Lower leg skin (tissue), 4 donors: ENCODE results near the gene FAAP24. TPM values are rescaled to one million over a fixed set of nuclear protein-coding genes. Genes with fewer than 3 reads are reported as not detected.
"Not testable (repeated sequence)": the region's sequence is repeated elsewhere in the genome, so short reads cannot be mapped to it uniquely, and the experiment has no call there.

Experiments used
- DNase-seq, 2 donors: peaks; one replicate each; pipeline ENCODE4 v3.0.0-alpha.2; 2019; ENCODE audit warnings: low spot score in 2 of 2
- H3K4me3 ChIP-seq: fragments of 200-600 bp; sonication (generic); 2 replicates; pipeline ENCODE4 v1.5.1; 2017; ENCODE audit warnings: mild to moderate bottlenecking, low read depth; ENCODE audit not compliant: poor library complexity, severe bottlenecking
- POLR2A ChIP-seq, 2 donors: fragments of 450-650 bp; IDR thresholded peaks; one replicate each; pipeline ENCODE4 v1.6.1; 2016 to 2017; ENCODE audit warnings: antibody characterized with exemption in 2 of 2, mild to moderate bottlenecking in 1 of 2, moderate library complexity in 1 of 2
- WGBS, 2 donors: methylation state at CpG; one replicate each; pipeline ENCODE4 v1.1.5; 2018; 5-methylcytosine and 5-hydroxymethylcytosine counted together
- intact Hi-C: fragments of 100-400 bp; cut with DNase I; formaldehyde crosslinking; loops from one replicate; pipeline ENCODE4 v1.15.0; 2023; ENCODE audit warnings: low total_unique reads
- total RNA-seq, 4 donors: library from RNA; depleted of rRNA; stranded (reverse); fragments of >200 nt; gene quantifications; one replicate each; pipeline ENCODE4 v1.1.0, GENCODE V29; 2016
- TF ChIP-seq, protein P1 (sequence below), 3 donors: fragments of 450-650 bp; IDR thresholded peaks; one replicate each; pipeline ENCODE4 v1.5.1; 2016; ENCODE audit warnings: antibody characterized with exemption in 3 of 3, mild to moderate bottlenecking in 3 of 3, moderate library complexity in 2 of 3

FAAP24 gene
- total RNA-seq, 4 donors from 2014 or later: 0.63 to 2.5 (median 1.4) TPM

DNA sequence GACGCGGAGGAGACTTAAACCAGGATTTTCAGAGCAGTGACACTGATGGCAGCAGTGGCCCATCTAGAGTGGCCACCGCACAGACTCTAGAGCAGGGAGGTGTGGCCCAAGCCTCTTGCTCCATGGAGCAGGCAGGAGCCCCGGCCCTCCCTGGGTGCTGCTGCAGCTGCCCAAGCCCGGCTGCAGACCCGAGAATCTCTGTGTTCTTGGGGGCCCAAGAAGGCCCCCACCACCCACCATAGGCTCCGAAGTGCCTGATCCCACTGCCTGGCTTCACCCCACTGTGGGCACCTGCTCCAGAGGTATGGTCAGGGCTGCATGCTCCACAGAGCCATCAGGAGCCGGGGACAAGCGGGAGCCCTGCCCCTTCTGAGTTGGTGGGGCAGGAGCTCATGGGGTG, 36.4 kb upstream of the FAAP24 start:
- intact Hi-C loops: no loop called here
- 92% methylated on average over 4 to 7 of the region's 9 CpGs for WGBS, 2 donors
- H3K4me3 ChIP-seq: no peak overlapping the region
- TF ChIP-seq POLR2A (IDR thresholded peaks at IDR 0.05): no peak
- TF ChIP-seq, protein P1, sequence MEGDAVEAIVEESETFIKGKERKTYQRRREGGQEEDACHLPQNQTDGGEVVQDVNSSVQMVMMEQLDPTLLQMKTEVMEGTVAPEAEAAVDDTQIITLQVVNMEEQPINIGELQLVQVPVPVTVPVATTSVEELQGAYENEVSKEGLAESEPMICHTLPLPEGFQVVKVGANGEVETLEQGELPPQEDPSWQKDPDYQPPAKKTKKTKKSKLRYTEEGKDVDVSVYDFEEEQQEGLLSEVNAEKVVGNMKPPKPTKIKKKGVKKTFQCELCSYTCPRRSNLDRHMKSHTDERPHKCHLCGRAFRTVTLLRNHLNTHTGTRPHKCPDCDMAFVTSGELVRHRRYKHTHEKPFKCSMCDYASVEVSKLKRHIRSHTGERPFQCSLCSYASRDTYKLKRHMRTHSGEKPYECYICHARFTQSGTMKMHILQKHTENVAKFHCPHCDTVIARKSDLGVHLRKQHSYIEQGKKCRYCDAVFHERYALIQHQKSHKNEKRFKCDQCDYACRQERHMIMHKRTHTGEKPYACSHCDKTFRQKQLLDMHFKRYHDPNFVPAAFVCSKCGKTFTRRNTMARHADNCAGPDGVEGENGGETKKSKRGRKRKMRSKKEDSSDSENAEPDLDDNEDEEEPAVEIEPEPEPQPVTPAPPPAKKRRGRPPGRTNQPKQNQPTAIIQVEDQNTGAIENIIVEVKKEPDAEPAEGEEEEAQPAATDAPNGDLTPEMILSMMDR (IDR thresholded peaks at IDR 0.05): no peak
- DNase-seq: no peak

DNA sequence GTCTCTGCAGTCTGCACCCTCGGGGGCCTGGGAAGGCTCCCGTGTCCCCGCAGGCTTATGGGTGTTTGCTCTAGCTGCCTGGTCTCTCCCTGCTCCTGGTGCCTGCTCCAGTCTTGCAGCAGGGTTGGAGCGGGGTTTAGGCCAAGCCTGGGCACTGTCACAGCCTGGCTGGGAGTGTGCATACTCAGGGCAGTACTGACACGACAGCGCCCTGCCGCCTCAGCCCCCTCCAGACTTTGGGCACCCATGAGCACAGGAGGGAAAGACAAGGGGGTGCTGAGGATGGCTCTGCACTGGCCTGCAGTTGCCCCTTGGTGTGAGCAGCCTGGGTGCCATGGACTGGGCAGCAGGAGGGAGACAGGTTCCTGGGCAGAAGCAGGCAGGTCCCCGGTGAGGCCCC, 36.0 kb upstream of the FAAP24 start:
- no peak for TF ChIP-seq POLR2A (IDR thresholded peaks at IDR 0.05)
- TF ChIP-seq, protein P1 (IDR thresholded peaks at IDR 0.05): no peak
- intact Hi-C loops: no loop called here
- no peak overlapping the region for H3K4me3 ChIP-seq
- WGBS, 2 donors: 93 to 95% methylated on average over 5 to 8 of the region's 8 CpGs
- no peak for DNase-seq

DNA sequence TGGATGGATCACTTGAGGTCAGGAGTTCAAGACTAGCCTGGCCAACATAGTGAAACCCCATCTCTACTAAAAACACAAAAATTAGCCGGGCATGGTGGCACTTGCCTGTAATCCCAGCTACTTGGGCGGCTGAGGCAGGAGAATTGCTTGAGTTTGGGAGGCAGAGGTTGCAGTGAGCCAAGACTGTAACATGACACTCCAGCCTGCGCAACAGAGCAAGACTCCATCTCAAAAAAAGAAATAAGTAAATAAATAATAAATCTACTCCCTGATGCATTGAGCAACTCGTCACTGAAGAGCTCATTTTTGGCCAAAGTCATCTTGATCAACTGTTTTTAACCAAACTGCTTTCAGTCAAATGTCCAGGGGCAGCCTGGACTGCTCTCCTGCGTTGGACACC, 30.8 kb upstream of the FAAP24 start:
- WGBS, 2 donors: 93 to 95% methylated on average over 5 of the region's 5 CpGs
- intact Hi-C loops, DNase-seq, H3K4me3 ChIP-seq: not testable (repeated sequence)

DNA sequence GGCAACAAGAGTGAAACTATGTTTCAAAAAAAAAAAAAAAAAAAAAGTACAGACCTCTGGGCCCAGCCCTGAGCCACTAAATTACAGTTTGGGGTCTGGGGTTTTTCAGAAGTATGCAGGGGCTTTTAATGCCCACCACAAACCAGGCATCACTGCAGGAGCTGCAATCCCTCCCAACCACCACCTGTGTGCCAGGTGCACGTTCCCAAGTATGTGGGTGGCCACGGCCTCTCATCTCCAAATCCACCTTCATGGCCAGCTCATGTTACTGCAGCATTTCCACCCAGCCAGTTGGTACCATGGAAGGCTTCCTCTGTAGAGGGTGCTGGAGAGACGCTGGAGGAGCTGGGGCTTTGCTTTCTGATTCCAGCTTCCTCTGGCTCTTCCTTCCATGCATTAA, 26.8 kb upstream of the FAAP24 start:
- intact Hi-C loops: no loop called here
- DNase-seq: no peak
- no peak for TF ChIP-seq POLR2A (IDR thresholded peaks at IDR 0.05)
- TF ChIP-seq, protein P1 (IDR thresholded peaks at IDR 0.05): no peak

DNA sequence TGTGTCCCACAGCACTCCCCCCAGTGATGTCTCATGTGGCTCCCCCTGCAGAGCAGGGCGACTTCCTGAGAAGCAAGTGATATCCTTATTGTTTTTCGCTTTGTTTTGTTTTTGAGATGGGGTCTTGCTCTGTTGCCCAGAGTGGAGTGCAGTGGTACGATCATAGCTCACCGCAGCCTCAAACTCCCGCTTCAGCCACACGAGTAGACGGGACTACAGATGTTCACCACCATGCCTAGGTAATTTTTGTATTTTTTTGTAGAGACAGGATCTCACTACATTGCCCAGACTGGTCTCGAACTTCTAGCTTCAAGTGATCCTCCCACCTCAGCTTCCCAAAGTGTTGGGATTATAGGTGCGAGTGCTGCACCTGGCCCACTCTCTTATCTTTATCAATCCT, 5.3 kb upstream of the FAAP24 start:
- no peak overlapping the region for H3K4me3 ChIP-seq
- 94 to 96% methylated on average over 9 of the region's 9 CpGs for WGBS, 2 donors
- intact Hi-C loops: no loop called here
- DNase-seq: no peak
- TF ChIP-seq, protein P1 (IDR thresholded peaks at IDR 0.05): no peak
- TF ChIP-seq POLR2A (IDR thresholded peaks at IDR 0.05): no peak

More for the DNA sequence above, 26.8 kb upstream of the FAAP24 start:
- no peak overlapping the region for H3K4me3 ChIP-seq
- 67% methylated on average over 3 of the region's 3 CpGs for WGBS, 2 donors

DNA sequence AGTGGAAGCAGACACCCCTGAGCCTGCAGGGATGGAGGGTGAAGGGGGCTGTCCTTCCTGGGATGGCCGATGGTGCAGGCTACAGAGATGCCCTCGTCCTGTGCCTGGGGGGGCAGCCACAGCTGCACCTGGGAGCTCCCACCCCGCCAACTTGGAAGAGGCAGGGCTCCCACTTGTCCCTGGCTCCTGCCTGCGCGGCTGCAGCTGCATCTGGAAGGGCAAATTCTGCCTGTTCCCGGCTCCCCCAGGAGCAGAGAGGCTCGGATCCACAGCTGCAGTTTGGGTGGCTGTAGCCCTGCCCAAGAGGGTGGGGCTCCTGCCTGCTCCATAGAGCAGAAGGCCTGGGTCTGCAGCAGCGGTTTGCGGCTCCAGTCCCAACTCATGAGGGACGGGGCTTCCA, 2.5 kb upstream of the FAAP24 start:
- TF ChIP-seq POLR2A (IDR thresholded peaks at IDR 0.05): no peak
- TF ChIP-seq, protein P1 (IDR thresholded peaks at IDR 0.05): no peak
- no peak for DNase-seq
- WGBS, 2 donors: 81 to 93% methylated on average over 7 to 9 of the region's 10 CpGs
- intact Hi-C loops: no loop called here
- no peak overlapping the region for H3K4me3 ChIP-seq
